Uterus (tissue), 2 donors: ENCODE data around the gene BMERB1.

Source experiments
- POLR2A ChIP-seq, 2 donors: fragments of 450-650 bp; IDR thresholded peaks; one replicate each; pipeline ENCODE4 v1.6.1; 2016; ENCODE audit warnings: antibody characterized with exemption in 2 of 2, mild to moderate bottlenecking in 1 of 2, moderate library complexity in 1 of 2
- TF ChIP-seq, protein P1 (sequence below), 4 experiments: fragments of 200-600 bp in 2 of 4; fragments of 450-650 bp in 2 of 4; sonication (generic) in 2 of 4; IDR thresholded peaks; one replicate each; pipeline ENCODE4 v1.5.1; 2016 to 2019; ENCODE audit warnings: antibody characterized with exemption in 4 of 4, mild to moderate bottlenecking in 2 of 4, moderate library complexity in 1 of 4

DNA sequence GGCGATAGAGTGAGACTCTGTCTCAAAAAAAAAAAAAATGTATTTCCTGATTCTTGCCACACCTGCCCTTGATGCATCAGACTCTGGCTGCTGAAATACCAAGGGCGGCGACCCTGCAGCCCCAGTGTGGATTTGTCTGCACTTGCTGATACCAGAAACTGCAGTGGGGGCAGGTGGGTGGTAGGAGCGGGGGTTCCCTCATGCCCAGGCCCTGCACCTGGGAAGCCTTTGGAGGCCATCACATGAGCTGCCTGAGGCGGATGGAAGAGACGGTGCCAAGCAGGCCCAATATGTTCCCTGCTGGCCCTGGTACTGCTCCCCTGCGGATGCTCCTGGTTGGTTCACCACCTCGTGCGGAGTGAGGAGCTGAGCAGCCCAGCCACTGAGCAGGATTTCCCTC, 157.9 kb downstream of the BMERB1 start:
- TF ChIP-seq, protein P1, sequence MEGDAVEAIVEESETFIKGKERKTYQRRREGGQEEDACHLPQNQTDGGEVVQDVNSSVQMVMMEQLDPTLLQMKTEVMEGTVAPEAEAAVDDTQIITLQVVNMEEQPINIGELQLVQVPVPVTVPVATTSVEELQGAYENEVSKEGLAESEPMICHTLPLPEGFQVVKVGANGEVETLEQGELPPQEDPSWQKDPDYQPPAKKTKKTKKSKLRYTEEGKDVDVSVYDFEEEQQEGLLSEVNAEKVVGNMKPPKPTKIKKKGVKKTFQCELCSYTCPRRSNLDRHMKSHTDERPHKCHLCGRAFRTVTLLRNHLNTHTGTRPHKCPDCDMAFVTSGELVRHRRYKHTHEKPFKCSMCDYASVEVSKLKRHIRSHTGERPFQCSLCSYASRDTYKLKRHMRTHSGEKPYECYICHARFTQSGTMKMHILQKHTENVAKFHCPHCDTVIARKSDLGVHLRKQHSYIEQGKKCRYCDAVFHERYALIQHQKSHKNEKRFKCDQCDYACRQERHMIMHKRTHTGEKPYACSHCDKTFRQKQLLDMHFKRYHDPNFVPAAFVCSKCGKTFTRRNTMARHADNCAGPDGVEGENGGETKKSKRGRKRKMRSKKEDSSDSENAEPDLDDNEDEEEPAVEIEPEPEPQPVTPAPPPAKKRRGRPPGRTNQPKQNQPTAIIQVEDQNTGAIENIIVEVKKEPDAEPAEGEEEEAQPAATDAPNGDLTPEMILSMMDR (IDR thresholded peaks at IDR 0.05) = no peak
- no peak for TF ChIP-seq POLR2A (IDR thresholded peaks at IDR 0.05)
